ENCODE results near the gene GALNT11.

Gene GALNT11

DNA sequence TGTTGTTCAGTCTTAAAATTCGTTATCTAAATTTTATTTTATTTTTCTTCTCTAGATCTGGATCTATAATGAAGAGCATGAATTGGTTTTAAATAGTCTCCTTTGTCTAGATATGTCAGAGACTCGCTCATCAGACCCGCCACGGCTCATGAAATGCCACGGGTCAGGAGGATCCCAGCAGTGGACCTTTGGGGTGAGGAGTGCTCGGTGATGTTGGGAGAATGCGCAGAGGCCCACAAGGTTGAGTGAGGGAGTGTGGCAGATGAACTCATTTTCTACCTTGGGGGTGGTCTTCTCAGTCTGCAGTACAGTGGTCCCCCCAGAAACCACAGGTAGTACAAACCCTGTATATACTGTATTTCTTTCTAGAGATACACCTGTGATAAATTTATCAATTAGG is 95.3 kb downstream of the GALNT11 start:
- FAIRE-seq, result no peak

DNA sequence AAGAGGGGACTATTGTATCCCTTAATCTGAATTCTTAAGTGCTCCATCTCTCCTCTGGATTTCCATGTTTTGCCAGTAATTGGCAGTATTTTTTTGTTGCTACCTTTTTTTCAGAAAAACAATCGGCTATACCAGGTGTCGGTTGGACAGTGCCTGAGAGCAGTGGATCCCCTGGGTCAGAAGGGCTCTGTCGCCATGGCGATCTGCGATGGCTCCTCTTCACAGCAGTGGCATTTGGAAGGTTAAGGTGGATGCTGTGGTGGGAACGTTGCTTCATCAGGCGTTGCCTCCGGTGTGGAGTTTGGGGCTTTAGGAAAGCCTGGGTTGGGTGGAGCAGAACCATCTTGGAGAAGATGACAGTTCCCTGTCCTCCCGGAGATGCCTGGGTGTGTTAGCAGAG is 96.0 kb downstream of the GALNT11 start:
- FAIRE-seq, result no peak

DNA sequence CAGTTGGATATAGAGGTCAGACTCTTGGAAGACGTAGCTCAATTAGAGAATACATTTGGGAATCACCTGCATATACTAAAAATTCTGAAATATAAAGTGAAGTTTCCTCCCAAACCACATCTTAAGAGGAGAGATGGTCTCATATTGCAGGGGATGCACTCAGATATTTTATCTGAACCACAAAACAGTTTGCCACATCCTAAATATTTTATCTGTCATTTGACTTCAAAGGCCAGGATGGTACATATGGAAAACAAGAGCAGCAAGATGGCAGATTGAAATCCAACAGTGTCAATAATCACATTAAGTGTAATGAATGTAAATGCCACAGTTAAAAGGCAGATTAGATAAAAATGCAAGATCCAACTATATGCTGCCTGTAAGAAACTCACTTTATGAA is 97.1 kb downstream of the GALNT11 start:
- FAIRE-seq, result no peak

- no peak for FAIRE-seq
Observed at GRCh38 chr7:152126741-152127140, 101.3 kb downstream of the GALNT11 start.

DNA sequence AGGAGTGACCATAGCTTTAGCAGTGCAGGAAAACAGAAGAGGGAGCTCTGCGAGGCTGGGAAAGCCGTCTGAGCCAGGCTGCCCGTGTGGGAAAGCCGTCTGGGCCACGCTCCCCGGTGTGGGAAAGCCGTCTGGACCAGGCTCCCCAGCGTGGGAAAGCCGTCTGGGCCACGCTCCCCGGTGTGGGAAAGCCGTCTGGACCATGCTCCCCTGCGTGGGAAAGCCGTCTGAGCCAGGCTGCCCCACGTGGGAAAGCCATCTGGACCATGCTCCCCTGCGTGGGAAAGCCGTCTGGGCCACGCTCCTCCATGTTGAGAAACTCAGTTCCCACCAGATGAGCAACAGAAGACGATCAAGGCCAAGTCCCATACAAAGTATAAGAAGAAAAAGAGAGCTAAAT is 101.8 kb downstream of the GALNT11 start:
- FAIRE-seq, result no peak

GRCh38 chr7:152128252-152128651 is 102.8 kb downstream of the GALNT11 start:
- no peak for FAIRE-seq

- no peak for FAIRE-seq
Observed at GRCh38 chr7:152128741-152129461, 103.4 kb downstream of the GALNT11 start.

DNA sequence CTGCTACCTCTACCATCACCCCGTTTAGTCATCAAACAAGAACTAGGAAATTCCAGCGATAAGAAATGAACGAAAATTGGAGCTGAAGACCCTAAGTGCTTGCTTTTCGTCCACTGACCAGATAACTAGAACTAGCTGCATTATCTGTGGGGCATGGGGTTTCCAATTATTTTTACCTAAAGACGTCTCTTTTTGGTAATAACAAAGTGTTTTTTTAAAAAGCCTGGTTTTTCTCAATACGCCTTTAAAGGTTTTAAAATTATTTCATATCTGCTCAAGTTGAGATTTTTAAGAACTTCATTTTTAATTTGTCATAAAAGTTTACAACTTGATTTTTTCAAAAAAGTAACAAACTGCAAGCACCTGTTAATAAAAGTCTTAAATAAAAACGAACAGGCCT is 104.2 kb downstream of the GALNT11 start:
- FAIRE-seq, result no peak

DNA sequence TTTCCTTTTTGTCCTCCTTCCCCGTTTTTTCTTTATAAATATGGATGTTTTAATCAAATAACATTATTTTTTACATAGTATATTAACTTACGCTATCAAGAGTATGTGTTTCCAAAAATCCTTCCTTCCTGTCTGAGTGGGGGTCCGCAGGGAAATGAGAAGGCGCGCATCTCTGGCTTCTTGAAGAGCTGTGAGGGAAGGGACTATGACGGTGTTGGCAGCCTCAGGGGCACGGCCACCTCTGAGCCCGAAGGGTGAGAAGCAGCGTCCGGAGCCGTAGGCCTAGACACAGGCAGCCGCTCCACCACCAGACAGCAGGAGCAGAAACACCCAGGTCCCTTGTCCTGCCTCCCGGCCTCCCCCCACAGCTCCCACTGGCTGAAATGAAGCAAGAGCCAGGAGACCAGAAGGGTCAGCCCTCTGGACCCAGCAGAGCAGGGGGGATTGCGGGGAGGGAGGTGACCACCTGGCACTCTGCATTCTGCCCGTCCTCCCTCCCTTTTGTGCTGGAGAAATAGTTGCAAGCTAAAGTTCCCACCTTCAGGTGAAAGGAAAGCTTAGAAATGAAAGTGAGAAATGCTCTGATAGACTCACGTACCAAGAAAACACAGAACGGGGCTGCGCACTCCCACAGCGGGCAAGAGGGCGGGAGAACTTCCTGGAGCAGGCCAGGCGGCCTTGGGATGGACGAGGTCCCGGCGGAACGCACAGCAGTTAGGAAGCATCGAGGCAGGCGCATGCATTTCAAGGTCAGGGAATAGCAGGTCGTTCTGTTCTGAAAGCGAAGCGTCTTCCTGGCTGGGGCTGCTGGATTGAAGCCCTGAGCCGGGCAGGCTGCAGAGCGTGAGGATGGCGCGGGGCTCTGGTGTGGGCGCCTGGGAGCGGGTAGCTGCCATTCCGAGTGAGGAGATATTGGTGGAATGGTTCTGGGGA is 105.5 kb downstream of the GALNT11 start:
- no peak for FAIRE-seq

DNA sequence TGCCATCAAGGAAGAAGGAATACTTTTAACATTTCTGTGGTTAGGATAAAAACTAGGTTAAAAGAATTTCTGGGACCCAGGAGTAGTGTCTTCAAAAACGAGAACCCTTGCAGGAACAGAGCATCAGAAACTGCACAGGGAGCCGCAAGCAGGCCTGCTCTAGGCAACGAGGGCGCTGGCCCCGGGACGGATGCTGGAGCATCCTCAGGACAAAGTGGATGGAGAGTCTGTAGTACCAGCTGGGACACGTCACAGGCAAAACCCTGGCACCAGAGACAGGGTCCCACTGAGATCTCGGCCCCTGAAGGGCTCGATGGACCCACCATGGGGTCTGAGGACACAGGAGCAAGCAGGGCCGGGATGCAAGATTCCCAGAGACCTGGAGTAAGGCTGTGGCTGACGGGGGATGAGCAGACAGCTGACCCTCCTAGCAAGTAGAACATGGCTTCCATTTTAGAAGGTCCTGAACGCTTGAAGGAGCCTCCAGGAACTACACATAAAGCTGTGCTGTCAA is 106.6 kb downstream of the GALNT11 start:
- FAIRE-seq, result no peak

- FAIRE-seq, result no peak
Observed at GRCh38 chr7:152132812-152133211, 107.3 kb downstream of the GALNT11 start.

GRCh38 chr7:152133804-152134203 is 108.3 kb downstream of the GALNT11 start:
- FAIRE-seq, result no peak

DNA sequence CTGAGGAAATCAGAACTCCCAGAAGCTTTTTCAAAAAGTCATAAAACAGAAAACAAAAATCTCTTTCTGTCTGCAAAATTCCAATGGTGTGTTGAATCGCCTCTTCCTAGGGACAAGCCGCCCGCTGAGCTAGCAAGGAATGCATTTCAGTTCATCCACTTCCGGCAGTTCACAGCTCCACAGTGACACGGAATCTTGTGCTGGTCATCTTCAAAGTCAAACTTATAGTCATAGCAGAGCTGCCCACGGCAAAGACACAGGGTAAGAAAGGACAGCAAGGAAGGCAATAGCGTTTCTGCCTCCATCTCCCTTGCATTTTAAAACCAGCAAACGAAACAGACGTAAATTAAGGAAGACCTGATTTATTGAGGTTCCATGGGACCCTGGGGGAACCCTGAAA is 111.2 kb downstream of the GALNT11 start:
- FAIRE-seq, result no peak

GRCh38 chr7:152137476-152138025 is 112.1 kb downstream of the GALNT11 start:
- no peak for FAIRE-seq

DNA sequence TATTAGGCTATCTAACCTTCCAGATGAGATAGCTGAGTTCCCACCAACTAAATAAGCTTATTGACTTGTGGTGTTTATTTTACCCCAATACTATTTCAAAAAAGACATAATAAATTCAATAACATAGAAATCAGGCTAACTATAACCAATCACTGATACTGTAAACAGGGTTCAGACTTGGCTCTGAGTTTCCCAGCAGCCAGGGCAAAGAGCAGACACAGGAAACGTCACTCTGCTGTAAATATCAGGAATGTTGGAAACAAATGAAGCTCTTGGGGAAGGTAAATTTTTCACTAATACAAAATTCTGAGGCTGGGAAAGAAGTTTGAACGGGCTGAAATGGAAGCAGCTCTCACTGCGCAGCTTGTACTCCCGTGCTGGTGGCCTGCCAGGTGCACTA is 114.6 kb downstream of the GALNT11 start:
- no peak for FAIRE-seq

DNA sequence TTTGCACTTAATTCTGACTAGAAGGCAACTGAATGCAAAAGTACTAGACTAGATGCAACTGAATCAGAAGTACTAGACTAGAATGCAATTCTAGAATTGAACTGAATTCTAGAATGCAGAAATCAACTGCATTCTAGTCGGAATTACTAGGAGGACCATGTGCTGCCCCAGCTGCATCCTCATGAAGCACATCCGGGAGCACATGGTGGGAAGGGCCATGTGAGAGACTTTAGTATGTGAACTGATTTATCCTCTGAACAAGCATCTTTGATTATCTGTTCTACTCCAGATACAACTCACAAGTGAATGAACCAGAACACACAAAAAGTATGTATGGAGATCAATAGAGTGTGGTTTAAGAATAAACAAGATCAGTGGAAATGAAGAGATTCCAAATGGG is 115.1 kb downstream of the GALNT11 start:
- FAIRE-seq, result no peak

- no peak for FAIRE-seq
Observed at GRCh38 chr7:152142976-152143595, 117.6 kb downstream of the GALNT11 start.

GRCh38 chr7:152144557-152145245 is 119.2 kb downstream of the GALNT11 start:
- no peak for FAIRE-seq

GRCh38 chr7:152145853-152146466 is 120.5 kb downstream of the GALNT11 start:
- FAIRE-seq, result no peak

DNA sequence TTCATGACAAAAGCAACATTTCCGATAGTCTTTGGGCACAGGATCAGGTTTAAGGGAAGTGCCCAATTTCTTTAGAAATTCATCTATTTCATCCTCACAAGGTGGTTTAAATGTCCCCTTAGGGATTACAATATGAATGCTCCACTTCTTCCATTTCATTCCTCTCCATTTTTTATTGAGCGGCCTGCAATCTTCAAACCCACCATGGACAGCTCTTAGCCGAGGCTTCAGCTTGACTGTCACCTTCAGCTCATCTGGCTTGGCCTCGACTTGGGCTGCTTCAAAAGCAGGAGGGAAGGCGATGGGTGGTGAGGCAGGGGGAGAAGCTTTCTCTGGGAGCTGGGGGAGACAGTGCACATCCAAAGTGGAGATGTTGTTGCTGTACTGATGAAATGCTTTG is 123.2 kb downstream of the GALNT11 start:
- FAIRE-seq, result no peak

DNA sequence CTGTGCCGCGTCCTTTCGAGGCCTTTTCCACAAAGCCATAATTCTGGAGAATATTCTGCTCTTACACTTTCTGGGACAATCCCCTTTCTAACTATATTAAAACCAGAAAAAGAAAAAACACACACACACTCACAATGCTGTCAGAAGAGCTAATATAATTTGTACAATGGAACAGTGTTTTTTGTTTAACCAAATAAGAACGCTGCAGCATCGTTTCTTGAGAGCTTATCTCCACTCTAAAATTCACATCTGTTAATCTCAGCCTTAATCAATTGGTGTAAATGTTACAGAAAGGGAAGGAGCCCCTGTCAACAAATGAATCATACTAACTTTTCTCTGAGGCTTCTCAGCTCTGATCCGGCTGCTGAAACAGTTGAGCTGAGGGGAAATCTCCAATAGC is 123.9 kb downstream of the GALNT11 start:
- no peak for FAIRE-seq

- no peak for FAIRE-seq
Observed at GRCh38 chr7:152152267-152152666, 126.8 kb downstream of the GALNT11 start.
